Activated gamma-delta T cell (primary cell): ENCODE data around the gene DNM3.

Experiments
- DNase-seq: peaks from one replicate; lab custom pipeline; 2025; lab: John Stamatoyannopoulos, UW

Gene DNM3

DNA sequence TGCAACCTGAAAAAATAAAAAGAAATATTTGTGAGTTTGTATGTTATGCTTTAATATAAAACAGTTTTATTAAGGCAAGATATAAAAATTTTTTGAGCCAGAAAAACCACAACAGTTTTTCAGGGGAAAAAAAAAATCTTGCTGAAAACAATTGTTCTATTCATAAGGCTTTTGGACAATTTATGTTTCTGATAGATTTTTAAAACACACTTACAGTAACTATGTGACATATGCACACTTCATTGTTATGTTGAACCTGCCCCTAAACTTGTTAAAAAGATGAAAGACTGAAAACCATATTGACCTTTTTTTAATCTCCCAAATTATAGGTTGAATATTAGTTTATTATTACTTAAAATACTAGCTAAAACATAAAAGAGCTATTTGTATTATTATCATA, 299.3 kb downstream of the DNM3 start:
- no peak for DNase-seq

DNA sequence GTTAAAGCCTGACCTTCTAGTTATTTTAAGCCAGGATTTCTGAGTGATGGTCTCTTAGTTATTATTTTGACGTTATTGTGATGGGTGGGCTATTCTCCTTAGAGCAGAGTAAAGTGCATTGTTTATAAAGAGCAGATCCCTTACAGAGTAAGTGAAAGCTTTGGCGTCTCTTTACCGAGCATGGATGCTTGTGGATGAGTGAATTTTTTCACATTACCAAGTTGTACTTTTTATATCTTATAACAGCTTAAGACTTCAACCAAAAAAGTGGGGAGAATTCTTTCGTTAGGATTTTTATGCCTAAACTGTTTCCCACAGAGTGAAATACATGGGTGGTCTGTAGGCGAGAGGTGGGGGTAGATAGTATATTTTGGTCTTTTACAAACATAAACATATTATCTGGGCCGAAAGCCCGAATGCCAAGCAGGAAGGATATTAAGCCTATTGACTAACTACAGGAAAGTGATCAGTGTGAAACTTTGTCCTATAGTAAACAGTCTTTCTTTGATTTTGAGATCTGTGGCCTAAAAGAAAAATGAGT, 300.1 kb downstream of the DNM3 start:
- DNase-seq, result no peak

DNA sequence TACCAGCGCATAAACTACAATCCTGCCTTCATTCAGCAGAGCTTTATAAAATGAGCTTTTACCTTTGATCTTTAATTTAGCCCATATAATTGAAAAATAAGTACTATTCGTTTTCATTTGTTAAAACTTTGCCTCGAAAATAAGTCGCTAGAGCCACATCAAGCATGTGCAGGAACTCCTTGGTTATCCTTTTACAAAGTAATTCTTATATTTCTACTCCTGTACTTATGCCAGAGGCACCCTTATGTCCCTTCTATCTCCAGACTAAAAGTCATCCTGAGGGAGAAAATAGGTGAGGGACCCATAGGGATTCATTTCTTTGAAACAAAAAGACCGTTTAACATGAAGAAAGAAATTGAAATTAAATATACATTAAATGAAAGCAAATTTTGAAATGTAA, 301.0 kb downstream of the DNM3 start:
- DNase-seq, result no peak

DNA sequence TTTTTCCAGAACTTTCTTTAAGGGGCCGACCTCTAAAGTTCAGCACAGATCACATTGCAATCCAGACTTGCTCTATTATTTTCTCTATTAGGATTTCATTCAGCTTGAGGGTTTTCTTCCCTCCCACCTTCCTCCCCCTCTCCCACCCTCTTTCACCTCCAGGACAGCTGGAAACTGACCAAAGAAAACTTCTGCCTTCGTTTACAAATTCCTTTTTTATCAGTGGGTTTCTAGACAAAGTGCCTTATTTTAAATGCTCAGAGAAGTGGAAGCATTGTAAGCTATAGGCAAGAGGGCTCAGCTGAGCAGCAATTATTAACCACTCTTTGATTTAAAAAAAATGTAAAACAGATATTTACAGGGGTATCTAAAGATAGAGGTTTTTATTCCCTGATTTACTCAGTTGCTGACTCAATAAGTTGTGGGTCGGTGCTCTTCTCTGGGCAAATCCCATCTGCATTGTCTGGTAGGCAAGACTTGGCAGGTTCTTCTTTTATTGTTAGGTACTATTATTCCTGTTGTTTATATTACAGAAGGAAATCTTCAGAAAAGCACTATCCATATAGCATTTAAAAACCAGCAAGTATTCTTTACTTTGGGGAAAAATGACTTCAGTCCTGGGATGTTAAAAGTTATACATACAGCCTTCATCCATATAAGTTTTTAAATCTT, 302.2 kb downstream of the DNM3 start:
- DNase-seq, result no peak

DNA sequence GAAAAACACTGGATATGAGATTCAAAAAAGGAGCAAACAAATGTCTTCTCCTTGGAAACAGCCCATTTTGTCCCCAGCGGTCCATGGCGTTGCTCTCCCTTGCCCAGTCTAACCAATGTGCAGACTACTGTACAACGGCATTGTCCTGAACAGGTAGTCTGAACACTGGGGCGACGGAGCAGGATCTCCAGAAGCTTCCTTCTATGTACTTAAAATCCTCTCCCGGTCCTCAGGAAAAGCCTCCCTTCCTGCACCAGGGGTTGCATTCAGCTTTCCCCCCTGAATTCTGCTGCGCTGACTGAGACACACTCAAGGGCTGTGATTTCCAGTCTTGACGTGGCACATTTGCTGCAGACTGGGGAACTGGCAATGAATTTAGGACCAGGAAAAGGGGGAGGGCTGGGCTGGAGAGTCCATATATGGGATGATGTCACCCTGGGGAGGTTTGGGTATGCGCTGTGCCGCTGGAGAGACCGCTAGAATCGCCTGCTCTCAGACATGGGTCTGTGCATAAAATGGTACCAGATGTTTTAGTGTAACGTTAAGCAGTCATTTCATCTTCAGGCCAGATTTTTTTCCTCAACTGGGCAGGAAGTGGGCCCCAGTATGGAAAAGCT, 303.3 kb downstream of the DNM3 start:
- no peak for DNase-seq

DNA sequence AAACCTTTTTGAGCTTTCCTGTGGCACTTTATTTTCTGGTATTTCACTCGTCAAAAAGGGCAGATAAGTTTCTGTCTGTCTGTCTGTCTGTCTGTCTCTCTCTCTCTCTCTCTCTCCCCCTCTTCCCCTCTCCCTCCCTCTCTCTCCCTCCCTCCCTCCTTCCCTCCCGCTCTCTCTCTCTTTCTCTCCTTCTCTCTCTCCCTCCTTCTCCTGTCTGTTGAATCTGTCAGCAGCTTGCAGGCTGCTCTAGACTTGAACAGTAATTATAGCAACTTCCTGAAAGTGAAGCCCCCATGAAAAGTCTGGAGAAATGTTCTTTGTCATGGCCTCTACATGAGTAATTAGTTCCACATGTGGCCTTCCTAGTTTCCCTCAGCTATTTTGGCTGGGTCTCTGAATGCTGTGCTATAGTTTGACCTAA, 303.9 kb downstream of the DNM3 start:
- DNase-seq, result no peak

DNA sequence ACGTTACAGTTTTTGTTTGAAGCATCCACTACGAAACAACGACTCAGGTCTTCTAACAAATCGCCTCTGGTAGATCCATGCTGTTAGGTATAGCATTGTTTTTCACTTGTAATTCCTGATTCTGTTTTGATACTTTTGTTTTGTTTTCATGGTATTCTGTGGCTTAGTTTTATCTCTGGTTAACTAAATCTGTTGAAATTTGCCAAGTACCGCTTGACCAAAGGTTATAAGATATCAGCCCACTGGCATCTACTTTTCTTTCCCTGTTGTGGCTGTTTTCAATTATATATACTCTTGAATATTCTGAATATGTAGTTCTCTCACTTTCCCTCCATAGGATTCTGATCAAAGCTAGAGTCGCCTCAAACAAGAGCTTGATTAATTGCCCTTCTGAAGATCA, 304.4 kb downstream of the DNM3 start:
- DNase-seq, result no peak

DNA sequence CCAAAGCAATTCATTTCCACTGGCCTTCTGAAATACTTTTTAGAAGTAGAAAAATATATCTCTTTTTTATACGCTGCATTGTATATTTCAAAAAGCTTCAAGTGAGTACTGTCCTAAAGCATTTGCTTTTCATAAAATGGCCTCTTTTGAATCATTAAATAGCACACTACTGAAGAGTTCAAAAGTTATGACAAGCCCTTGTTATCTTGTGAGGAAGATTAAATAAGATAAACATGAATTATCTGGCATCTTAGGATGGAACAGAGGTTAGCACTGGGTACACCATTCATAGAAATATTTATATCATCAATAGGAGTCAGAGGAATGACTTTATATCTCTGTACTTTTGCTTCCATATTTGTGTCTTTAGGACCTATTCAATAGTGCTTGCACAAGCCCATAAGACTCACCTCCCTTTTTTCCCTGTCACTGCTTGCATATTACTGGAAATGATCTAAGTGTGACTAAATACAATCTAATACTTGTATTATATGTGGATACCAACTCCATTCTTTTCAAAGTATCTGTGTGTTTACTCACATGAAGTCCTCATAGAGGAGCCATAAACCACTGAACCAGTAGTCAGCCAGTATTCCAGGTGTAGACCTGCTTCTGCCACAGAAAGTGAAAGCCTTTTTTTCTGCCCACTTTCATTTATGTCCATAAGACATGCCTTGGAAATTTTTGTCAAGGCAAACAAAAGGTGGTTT, 305.0 kb downstream of the DNM3 start:
- no peak for DNase-seq

DNA sequence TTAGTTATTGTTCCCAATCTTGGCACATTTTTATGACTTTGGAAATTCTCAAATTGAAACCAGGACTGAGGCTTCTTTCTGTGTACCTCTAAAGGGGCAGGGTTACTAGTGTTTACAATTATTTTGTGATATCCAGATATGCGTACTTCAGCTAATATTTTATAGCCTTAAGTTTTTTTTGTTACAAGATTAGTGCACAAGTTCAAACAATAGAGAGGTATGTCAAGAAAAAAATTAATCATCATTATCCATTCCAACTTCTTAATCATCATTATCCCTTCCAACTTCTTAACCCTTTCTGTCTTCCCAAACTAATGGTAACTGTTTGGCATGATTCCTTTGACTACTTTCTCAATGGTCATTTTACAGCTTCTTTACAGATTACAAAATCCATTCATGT, 306.2 kb downstream of the DNM3 start:
- DNase-seq, result no peak

DNA sequence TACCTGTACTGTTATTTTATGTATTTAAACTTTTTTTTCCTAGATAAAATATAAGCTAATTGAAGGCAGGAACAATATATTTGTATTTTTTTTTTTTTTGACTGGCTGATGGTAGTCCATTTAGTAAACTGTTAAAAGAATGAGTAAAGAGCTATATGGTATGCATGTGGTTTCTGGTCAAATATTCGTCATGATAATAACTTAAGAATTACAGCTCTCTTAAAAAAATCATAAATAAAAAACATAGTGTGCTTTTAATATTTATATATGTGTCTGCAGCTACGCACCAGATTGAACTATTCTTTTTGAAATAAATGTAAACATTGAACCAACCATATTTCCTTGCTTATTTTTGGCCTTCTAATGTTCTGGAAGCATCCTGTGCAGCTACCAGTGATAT, 306.9 kb downstream of the DNM3 start:
- no peak for DNase-seq

DNA sequence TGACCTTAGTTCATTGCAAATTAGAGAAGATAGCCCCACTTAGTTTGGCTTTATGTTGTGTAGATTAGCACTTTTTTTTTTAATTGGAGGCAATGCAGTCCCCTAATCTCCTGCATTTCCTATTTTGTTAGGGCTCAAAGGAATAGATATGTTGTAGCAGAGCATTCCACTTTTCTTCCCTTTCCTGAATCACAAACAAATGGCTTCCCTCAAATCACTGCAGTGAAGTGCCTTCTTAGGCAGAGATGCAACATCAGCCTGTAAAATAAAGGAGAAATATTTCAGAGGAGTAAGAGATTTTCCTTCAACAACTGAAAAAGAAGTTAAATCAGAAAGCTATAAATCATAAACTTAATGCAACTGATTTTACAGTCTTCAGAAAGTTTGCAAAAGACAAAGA, 307.4 kb downstream of the DNM3 start:
- no peak for DNase-seq

DNA sequence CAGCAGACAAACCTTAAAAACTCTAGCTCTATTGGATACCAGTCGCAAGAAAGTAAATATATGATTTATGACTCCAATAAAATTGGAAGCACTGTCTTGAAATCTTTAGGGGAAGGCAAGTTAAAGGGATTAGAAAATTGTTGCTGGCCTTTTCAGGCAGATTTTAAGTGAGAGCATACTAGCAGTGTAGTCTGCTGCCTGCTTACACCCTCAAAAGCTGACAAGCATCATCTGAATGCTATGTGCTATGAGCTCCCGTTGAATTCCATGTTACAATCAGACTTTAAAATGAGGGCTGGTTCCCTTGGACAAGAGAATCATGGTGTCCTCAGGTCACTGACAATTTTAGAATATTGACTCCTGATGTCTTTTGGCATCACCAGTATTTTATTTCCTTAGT, 308.0 kb downstream of the DNM3 start:
- DNase-seq, result no peak

DNA sequence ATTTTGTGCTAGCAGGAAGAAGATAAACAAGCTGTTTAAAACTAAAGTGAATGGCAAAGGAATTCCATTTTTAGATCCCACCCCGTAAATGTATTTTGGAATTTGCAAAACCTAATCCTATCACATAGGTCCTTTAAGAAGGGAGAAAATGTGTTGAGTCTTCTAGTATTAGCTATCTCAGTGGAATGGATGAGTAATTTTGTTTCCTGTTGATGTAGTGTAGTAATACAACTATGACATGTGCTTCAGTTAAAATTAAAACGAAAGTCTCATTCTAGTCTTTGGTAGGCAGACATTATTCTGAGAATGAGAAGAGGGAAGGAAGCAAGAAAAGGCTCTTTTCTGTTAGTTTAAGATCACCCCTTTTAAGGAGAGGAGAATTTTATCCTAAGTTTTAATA, 313.3 kb downstream of the DNM3 start:
- no peak for DNase-seq

DNA sequence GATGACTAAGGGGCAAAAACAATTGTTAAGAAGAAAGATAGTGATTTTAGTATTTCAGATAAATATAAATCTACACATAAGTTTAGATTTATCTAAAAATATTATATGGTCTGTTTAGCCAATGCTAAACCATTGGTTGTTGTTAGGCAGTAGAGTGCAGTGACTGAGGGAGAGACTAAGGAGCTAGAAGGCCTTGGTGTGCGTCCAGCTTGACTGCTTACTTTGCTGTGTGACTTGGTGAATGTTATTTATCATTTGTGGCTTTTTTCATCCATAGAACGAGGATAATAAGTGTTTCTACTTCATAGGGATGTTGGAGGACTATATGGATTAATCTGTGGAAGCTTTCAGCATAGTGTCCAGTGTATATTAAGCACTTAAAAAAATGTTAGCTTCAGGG, 314.5 kb downstream of the DNM3 start:
- no peak for DNase-seq

DNA sequence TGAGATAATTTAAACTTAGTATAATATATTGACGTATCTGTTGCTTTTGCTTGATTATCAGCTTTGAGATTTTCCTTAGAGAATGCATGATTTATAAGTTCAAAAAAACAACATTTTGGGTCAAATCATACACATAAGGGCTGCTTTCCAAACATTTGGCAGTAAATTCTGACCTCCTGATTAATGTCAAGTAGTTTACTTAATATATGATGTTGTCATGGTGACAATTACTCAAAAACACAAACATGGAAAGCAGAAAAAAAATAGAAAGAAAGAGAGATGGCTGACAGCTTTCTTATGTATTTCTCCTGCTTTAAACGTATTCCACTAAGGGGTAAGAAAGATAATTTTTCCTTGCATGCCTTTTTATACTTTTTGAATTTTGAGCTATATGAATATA, 320.9 kb downstream of the DNM3 start:
- no peak for DNase-seq

DNA sequence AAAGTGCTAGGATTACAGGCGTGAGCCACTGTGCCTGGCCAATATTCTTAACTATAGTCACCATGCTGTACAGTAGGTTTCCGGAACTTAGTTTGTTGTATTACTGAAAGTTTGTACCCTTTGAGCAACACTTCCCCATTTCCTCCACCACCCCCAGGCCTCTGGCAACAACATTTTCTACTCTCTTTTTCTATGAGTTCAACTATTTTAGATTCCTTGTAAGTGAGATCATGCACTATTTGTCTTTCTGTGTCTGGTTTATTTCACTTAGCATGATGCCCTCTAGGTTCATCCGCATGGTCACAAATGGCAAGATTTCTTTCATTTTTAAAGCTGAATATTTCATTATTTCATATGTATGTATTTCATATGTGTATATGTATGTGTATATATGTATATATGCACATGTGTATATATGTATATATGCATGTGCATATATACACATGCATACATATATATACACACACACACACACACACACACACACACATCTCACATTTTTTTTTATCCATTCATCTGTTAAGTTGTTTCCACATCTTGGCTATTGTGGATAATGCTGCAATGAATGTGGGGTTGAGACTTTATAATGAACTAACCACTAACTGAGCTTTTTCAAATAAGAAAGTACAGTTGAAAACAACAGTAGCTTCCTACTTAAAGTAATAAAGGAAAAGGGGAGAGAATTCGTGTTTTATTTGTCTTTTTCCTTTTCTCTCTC, 322.4 kb downstream of the DNM3 start:
- no peak for DNase-seq

DNA sequence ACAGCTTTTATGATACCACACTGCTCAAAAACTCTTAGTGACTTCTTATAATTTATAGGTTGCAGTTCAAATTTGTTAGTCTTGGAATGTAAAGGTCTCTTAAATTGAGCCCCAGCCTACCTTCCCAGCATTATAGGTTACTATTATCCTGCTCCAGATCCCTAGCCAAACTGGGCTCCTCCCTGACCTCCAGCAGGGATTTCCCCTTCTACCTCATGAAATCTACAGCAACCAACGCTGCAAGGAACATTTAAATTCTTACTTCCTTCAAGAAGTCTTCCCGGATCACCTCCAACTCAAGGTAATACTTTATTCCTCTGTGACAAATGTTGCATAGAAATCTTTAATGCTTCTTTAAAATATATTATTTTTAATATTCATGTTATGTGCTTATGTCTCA, 324.1 kb downstream of the DNM3 start:
- DNase-seq, result no peak

DNA sequence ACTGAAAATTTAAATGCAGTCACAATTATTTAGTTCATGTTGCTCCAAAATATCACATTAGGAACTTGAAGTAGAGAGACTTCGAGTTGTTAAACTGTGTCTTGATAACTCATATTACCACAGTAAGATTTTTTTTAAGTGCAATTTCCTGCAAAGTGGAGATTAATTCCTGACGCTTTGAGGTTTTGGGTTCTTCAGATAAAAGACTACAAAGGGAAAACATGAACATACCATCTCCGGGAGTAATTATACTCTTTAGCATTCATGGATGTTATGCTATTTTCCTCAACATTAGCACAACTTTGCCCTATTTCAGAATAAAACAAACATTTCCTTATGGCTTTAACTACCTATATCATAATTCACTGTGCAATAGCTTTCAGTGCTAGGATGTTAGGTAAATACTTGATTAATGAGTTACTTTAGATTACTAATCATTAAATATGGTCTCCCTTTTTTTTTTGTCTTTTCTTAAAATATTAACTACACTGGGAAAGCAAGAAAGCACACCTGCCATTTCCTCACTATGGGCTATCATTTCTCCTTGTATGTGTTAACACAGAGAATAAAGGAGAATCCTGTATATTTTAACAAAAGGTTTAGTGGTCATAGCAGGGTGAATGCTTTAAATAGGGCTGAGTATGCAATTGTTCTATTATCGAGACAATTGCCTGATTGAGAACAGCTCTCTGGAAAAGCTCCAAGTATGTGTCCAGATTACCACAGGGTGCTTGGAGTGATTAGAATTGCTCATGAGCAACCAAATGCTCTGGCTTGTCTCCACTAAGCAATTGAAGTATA, 326.7 kb downstream of the DNM3 start:
- DNase-seq, result no peak

DNA sequence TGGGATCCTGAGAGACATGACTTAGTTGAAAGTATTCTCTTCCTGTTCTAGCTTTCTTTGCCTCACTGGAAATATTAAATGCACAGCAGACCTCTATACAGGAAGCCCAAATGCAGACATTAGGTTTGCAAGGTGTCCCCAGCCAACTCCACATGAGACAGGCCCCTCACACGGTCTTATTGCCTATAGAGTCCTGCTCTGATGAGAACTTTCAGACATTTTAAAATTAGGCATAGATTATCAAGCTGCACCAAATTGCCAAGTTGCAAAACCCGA, 327.2 kb downstream of the DNM3 start:
- DNase-seq, result no peak

DNA sequence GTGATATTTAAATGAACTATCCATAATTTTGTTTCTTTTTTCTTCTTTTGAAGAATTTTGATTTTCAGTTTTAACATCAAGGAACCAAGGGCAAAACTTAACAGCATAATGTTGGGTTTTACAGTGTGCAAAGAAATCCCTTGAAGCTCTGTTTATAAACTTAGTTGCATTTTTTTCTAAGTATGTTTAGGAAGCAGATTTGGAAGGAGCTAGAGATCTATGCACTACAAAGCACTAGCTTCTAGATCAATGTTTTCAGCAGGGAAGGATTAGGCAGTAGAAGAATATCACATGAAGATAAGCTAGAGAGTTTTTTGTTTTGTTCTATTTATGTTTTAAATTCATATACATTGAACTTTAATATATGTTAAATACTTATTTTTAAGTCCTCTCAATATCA, 328.5 kb downstream of the DNM3 start:
- no peak for DNase-seq

DNA sequence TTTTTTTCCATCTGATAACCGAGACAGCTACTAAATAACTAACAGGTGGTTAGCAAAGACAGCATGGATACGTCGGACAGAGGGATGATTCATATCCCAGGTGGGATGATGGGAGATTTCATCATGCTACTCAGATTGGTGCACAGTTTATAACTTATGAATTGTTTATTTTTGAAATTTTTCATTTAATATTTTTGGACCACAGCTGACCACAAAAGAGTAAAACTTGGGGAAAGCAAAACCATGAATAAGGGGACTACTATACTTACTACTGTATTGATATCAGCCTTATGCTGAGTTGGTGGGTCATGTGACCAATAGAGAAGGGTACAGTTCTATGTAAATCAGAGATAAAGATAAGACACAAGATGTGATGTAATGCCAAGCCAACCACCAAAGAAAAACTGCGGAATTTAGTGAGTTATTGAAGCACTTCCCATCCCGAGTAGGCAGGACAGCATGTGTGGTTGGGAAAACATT, 331.1 kb downstream of the DNM3 start:
- DNase-seq, result no peak

DNA sequence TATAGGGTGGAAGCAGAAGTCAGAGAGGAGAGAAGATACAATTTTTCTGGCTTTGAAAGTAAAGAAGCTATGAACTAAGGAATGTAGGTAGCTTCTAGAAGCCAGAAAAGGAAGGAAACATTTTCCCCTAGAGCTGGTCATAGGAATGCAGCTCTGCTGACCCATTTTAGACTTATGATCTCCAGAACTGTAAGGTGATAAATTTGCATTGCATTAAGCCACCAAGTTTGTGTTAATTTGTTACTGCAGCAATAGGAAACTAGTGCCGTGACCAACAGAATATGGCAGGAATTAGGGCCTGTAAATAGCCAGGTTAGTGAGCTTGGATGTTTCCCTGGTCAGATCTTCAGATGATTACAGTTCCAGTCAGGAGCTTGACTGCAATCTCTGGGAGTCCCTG, 334.9 kb downstream of the DNM3 start:
- no peak for DNase-seq
